HepG2 (cell line): ENCODE measurements around the gene TIMM23. TPM values are rescaled to one million over a fixed set of nuclear protein-coding genes. Genes with fewer than 3 reads are reported as not detected.

Experiments
- ATF1 ChIP-seq: IDR thresholded peaks from 2 replicates; pipeline ENCODE4 v1.6.1; 2016; ENCODE audit warnings: mild to moderate bottlenecking, control low read depth
- DNMT3B ChIP-seq: conservative IDR thresholded peaks from 2 replicates; pipeline ENCODE4 v1.6.1; 2016; ENCODE audit warnings: missing biosample characterization, control low read depth
- KDM5B ChIP-seq: sonication (generic); formaldehyde crosslinking; IDR thresholded peaks from 2 replicates; pipeline ENCODE4 v1.4.0; 2020; ENCODE audit warnings: missing genetic modification reagents, mild to moderate bottlenecking, borderline replicate concordance
- REL ChIP-seq: sonication (generic); formaldehyde crosslinking; conservative IDR thresholded peaks from 2 replicates; pipeline ENCODE4 v1.8.0; 2022; ENCODE audit warnings: mild to moderate bottlenecking, missing genetic modification reagents, moderate library complexity
- TBL1XR1 ChIP-seq: fragments of 150-350 bp; IDR thresholded peaks from 2 replicates; pipeline ENCODE4 v1.6.1; 2014; ENCODE audit warnings: borderline replicate concordance, low read length; ENCODE audit not compliant: partially characterized antibody
- ZNF616 ChIP-seq: sonication (generic); formaldehyde crosslinking; IDR thresholded peaks from 2 replicates; pipeline ENCODE4 v1.5.0; 2020; ENCODE audit warnings: low read depth, mild to moderate bottlenecking, missing genetic modification reagents
- polyA plus RNA-seq, 8 experiments: library from polyadenylated mRNA; depleted of rRNA in 3 of 8; stranded (reverse) in 7 of 8; unstranded in 1 of 8; fragments of >200 nt; fragmentation: Illumina TruSeq in 4 of 8; extraction: Trizol in 4 of 8; gene quantifications; 2 replicates each; pipeline versions ENCODE4 v1.2.1 to v1.2.3, GENCODE V29; 2011 to 2016; ENCODE audit warnings: low read depth in 4 of 8, missing spikeins in 1 of 8, mixed read lengths in 1 of 8; ENCODE audit not compliant: insufficient read depth in 1 of 8
- total RNA-seq, 5 experiments: library from RNA; depleted of rRNA; stranded (reverse); fragments of >200 nt; fragmentation: Illumina TruSeq; extraction: Trizol; gene quantifications; 2 replicates each; pipeline ENCODE4 v1.2.3, GENCODE V29; 2016; ENCODE audit warnings: low read depth in 1 of 5
- TF ChIP-seq, protein P1 (sequence below): sonication (generic); formaldehyde crosslinking; IDR thresholded peaks from 2 replicates; pipeline ENCODE4 v1.5.1; 2020; ENCODE audit warnings: mild to moderate bottlenecking, missing genetic modification reagents
- TF ChIP-seq, protein P2 (sequence below): sonication (generic); formaldehyde crosslinking; IDR thresholded peaks from 2 replicates; pipeline ENCODE4 v1.4.0; 2020; ENCODE audit warnings: missing genetic modification reagents
- TF ChIP-seq, protein P3 (sequence below), 2 experiments: IDR thresholded peaks; 2 replicates each; pipeline ENCODE4 v1.6.1; 2011 to 2012; ENCODE audit warnings: low read length in 2 of 2, borderline replicate concordance in 1 of 2, low read depth in 1 of 2, mild to moderate bottlenecking in 1 of 2, moderate library complexity in 1 of 2
- TF ChIP-seq, protein P4 (sequence below): sonication (generic); formaldehyde crosslinking; conservative IDR thresholded peaks from 2 replicates; pipeline ENCODE4 v1.4.0; 2020; ENCODE audit warnings: mild to moderate bottlenecking, missing genetic modification reagents, moderate library complexity

TIMM23 gene
- total and polyA plus RNA-seq, 2 of the 13 experiments (the other 11 are each of a cell fraction or from before 2014, with no cell fraction given) = 80.2 to 98.6 TPM

DNA sequence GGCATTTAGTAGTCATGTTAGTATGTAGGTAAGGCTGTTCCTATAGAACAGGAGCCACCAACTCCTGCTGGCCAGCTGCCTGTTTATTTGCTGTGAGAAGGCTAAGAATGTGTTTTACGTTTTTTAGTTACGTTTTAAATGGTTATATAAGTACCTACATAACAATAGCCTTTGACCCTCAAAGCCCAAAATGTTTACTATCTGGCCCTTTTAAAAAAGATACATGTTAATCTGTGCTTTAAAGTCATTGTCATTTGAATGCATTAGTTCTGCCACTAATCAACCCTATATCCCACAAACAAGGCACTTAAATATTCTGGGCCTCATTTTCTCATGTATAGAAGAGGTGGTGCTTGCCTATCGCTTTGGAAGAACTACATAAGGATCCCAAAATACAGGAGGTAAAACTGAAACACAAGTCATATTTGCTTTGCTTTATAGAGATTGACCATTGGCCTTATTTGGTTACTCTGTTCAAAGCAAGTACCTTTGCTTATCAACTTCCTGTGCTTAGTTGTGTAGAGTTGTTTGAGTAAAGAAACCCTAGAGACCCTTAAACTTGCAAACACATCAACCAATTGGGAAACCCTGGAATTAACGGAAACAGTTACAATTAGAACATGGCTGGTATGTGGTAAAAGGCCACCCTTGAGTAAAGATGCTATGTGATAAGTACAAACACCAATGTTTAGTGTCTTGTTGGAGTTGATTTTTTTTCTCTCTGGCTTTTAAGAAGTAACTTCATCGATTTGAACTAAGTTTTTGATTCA lies 25.9 kb downstream of the TIMM23 start (continued):
- TF ChIP-seq, protein P1, sequence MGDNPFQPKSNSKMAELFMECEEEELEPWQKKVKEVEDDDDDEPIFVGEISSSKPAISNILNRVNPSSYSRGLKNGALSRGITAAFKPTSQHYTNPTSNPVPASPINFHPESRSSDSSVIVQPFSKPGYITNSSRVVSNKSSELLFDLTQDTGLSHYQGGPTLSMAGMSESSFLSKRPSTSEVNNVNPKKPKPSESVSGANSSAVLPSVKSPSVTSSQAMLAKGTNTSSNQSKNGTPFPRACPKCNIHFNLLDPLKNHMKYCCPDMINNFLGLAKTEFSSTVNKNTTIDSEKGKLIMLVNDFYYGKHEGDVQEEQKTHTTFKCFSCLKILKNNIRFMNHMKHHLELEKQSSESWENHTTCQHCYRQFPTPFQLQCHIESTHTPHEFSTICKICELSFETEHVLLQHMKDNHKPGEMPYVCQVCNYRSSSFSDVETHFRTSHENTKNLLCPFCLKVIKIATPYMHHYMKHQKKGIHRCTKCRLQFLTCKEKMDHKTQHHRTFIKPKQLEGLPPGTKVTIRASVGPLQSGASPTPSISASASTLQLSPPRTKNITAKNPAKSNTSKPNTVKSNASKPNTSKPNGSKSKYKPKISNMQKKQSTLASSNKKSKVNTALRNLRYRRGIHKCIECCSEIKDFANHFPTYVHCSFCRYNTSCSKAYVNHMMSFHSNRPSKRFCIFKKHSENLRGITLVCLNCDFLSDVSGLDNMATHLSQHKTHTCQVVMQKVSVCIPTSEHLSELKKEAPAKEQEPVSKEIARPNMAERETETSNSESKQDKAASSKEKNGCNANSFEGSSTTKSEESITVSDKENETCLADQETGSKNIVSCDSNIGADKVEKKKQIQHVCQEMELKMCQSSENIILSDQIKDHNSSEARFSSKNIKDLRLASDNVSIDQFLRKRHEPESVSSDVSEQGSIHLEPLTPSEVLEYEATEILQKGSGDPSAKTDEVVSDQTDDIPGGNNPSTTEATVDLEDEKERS (CRISPR knock-in tag) = peak; percentile 52; the same call in 1 of the 2 replicates
- TF ChIP-seq REL (CRISPR knock-in tag) (no peak), ATF1 (CRISPR knock-in tag) (peak; percentile 72), KDM5B (CRISPR knock-in tag) (no peak), ZNF616 (CRISPR knock-in tag) (no peak), DNMT3B (peak; percentile 56; the same call in 1 of the 2 replicates), TBL1XR1 (peak; percentile 52)
- TF ChIP-seq, protein P2, sequence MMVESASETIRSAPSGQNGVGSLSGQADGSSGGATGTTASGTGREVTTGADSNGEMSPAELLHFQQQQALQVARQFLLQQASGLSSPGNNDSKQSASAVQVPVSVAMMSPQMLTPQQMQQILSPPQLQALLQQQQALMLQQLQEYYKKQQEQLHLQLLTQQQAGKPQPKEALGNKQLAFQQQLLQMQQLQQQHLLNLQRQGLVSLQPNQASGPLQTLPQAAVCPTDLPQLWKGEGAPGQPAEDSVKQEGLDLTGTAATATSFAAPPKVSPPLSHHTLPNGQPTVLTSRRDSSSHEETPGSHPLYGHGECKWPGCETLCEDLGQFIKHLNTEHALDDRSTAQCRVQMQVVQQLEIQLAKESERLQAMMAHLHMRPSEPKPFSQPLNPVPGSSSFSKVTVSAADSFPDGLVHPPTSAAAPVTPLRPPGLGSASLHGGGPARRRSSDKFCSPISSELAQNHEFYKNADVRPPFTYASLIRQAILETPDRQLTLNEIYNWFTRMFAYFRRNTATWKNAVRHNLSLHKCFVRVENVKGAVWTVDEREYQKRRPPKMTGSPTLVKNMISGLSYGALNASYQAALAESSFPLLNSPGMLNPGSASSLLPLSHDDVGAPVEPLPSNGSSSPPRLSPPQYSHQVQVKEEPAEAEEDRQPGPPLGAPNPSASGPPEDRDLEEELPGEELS (CRISPR knock-in tag) = peak; percentile 95
- TF ChIP-seq, protein P3, sequence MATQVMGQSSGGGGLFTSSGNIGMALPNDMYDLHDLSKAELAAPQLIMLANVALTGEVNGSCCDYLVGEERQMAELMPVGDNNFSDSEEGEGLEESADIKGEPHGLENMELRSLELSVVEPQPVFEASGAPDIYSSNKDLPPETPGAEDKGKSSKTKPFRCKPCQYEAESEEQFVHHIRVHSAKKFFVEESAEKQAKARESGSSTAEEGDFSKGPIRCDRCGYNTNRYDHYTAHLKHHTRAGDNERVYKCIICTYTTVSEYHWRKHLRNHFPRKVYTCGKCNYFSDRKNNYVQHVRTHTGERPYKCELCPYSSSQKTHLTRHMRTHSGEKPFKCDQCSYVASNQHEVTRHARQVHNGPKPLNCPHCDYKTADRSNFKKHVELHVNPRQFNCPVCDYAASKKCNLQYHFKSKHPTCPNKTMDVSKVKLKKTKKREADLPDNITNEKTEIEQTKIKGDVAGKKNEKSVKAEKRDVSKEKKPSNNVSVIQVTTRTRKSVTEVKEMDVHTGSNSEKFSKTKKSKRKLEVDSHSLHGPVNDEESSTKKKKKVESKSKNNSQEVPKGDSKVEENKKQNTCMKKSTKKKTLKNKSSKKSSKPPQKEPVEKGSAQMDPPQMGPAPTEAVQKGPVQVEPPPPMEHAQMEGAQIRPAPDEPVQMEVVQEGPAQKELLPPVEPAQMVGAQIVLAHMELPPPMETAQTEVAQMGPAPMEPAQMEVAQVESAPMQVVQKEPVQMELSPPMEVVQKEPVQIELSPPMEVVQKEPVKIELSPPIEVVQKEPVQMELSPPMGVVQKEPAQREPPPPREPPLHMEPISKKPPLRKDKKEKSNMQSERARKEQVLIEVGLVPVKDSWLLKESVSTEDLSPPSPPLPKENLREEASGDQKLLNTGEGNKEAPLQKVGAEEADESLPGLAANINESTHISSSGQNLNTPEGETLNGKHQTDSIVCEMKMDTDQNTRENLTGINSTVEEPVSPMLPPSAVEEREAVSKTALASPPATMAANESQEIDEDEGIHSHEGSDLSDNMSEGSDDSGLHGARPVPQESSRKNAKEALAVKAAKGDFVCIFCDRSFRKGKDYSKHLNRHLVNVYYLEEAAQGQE (IDR thresholded peaks at IDR 0.05; ENCODE audit: borderline replicate concordance in 1 of 2, low read depth in 1 of 2, low read length in 2 of 2) = peak in 1 of 2 experiments; percentile 74; a peak in 2 of 4 replicates
- TF ChIP-seq, protein P4, sequence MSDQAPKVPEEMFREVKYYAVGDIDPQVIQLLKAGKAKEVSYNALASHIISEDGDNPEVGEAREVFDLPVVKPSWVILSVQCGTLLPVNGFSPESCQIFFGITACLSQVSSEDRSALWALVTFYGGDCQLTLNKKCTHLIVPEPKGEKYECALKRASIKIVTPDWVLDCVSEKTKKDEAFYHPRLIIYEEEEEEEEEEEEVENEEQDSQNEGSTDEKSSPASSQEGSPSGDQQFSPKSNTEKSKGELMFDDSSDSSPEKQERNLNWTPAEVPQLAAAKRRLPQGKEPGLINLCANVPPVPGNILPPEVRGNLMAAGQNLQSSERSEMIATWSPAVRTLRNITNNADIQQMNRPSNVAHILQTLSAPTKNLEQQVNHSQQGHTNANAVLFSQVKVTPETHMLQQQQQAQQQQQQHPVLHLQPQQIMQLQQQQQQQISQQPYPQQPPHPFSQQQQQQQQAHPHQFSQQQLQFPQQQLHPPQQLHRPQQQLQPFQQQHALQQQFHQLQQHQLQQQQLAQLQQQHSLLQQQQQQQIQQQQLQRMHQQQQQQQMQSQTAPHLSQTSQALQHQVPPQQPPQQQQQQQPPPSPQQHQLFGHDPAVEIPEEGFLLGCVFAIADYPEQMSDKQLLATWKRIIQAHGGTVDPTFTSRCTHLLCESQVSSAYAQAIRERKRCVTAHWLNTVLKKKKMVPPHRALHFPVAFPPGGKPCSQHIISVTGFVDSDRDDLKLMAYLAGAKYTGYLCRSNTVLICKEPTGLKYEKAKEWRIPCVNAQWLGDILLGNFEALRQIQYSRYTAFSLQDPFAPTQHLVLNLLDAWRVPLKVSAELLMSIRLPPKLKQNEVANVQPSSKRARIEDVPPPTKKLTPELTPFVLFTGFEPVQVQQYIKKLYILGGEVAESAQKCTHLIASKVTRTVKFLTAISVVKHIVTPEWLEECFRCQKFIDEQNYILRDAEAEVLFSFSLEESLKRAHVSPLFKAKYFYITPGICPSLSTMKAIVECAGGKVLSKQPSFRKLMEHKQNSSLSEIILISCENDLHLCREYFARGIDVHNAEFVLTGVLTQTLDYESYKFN (CRISPR knock-in tag) = peak; percentile 98
